ENCODE results near the gene SNHG17. TPM values are rescaled to one million over a fixed set of nuclear protein-coding genes. Genes with fewer than 3 reads are reported as not detected.
"Not testable (repeated sequence)": the region's sequence is repeated elsewhere in the genome, so short reads cannot be mapped to it uniquely, and the experiment has no call there.

Gene SNHG17
- polyA plus RNA-seq, 4 donors = 24.8 to 35.7 (median 30.4) TPM

GRCh38 chr20:38423541-38423940, 11.6 kb downstream of the SNHG17 start:
- H3K27me3 ChIP-seq (ENCODE audit: control insufficient read depth in 3 of 3, insufficient read depth in 3 of 3, low read length in 3 of 3) = no peaks in the 10 kb centered on the region
- FAIRE-seq (no peak), DNase-seq (no peak)
- H3K27ac ChIP-seq (ENCODE audit: low read depth in 1 of 3, low read length in 2 of 3) = no peak overlapping the region
- H3K36me3 ChIP-seq (ENCODE audit: control insufficient read depth in 3 of 3, insufficient read depth in 2 of 3, low read depth in 1 of 3, low read length in 3 of 3) = peaks cover 41 to 91% (median 48%) of the 10 kb centered on the region in 3 donors
- no peak overlapping the region for H3K4me3 ChIP-seq (ENCODE audit: low read depth in 1 of 3, low read length in 3 of 3)
- 68 to 80% (median 71%) methylated on average over 4 of the region's 4 CpGs for WGBS, 3 donors
- H3K4me1 ChIP-seq (ENCODE audit: control insufficient read depth in 3 of 3, insufficient read depth in 2 of 3, low read depth in 1 of 3, low read length in 2 of 3) = no peaks in the 10 kb centered on the region
- H3K9me3 ChIP-seq (ENCODE audit: control insufficient read depth in 2 of 2, insufficient read depth in 1 of 2, low read depth in 1 of 2, low read length in 1 of 2) = no peaks in the 10 kb centered on the region

GRCh38 chr20:38421915-38422314, 13.2 kb downstream of the SNHG17 start:
- Histone ChIP-seq H3K9me3 (ENCODE audit: control insufficient read depth in 2 of 2, insufficient read depth in 1 of 2, low read depth in 1 of 2, low read length in 1 of 2) (no peaks in the 10 kb centered on the region), H3K27me3 (ENCODE audit: control insufficient read depth in 3 of 3, insufficient read depth in 3 of 3, low read length in 3 of 3) (no peaks in the 10 kb centered on the region), H3K4me1 (ENCODE audit: control insufficient read depth in 3 of 3, insufficient read depth in 2 of 3, low read depth in 1 of 3, low read length in 2 of 3) (no peaks in the 10 kb centered on the region), H3K27ac (ENCODE audit: low read depth in 1 of 3, low read length in 2 of 3) (no peak overlapping the region), H3K4me3 (ENCODE audit: low read depth in 1 of 3, low read length in 3 of 3) (no peak overlapping the region), H3K36me3 (ENCODE audit: control insufficient read depth in 3 of 3, insufficient read depth in 2 of 3, low read depth in 1 of 3, low read length in 3 of 3) (peaks cover 33 to 80% (median 38%) of the 10 kb centered on the region in 3 donors)
- 78 to 88% (median 85%) methylated on average over 10 of the region's 10 CpGs for WGBS, 3 donors
- FAIRE-seq (no peak), DNase-seq (no peak)

GRCh38 chr20:38420388-38421085, 14.6 kb downstream of the SNHG17 start:
- Histone ChIP-seq H3K9me3 (ENCODE audit: control insufficient read depth in 2 of 2, insufficient read depth in 1 of 2, low read depth in 1 of 2, low read length in 1 of 2) (no peaks in the 10 kb centered on the region), H3K36me3 (ENCODE audit: control insufficient read depth in 3 of 3, insufficient read depth in 2 of 3, low read depth in 1 of 3, low read length in 3 of 3) (peaks cover 30 to 70% (median 36%) of the 10 kb centered on the region in 3 donors), H3K27me3 (ENCODE audit: control insufficient read depth in 3 of 3, insufficient read depth in 3 of 3, low read length in 3 of 3) (no peaks in the 10 kb centered on the region), H3K27ac (ENCODE audit: low read depth in 1 of 3, low read length in 2 of 3) (no peak overlapping the region), H3K4me3 (ENCODE audit: low read depth in 1 of 3, low read length in 3 of 3) (no peak overlapping the region), H3K4me1 (ENCODE audit: control insufficient read depth in 3 of 3, insufficient read depth in 2 of 3, low read depth in 1 of 3, low read length in 2 of 3) (no peaks in the 10 kb centered on the region)
- DNase-seq (no peak), FAIRE-seq (no peak)
- WGBS, 3 donors = 91 to 94% (median 93%) methylated on average over 9 of the region's 9 CpGs

DNA sequence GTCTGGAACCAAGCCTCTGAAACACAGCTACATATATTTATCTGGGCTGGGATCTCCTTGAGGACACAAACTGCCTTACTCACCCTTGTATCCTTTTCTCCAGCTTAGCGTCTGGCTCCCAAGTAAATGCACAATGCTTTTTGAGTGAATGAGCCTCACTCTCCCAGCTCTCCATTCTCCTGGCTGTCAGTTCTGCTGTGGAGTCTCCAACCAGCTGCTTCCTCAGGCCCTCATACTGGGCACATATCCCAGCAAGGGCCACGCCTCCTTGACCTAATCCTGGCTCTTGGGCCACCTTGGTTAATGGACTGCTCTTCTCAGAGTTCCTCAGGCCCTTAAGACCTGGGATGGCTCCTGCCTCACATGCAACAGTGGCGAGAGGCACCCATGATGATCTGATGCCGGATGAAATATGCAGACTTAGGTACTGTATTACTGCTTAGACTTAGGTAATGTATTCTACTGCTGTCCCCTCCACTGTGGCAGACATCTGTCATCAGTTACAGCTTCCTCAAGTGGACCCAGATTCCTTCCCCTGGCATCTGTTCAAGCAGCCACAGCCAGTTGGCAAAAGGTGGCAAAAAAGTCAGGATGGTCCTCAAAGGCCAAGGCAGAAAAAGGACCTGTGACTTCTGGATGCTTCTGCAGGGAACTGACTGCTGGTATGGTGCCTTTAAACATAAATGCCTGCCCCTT, 16.5 kb downstream of the SNHG17 start:
- Histone ChIP-seq H3K9me3 (ENCODE audit: control insufficient read depth in 2 of 2, insufficient read depth in 1 of 2, low read depth in 1 of 2, low read length in 1 of 2) (no peaks in the 10 kb centered on the region), H3K27ac (ENCODE audit: low read depth in 1 of 3, low read length in 2 of 3) (no peak overlapping the region), H3K36me3 (ENCODE audit: control insufficient read depth in 3 of 3, insufficient read depth in 2 of 3, low read depth in 1 of 3, low read length in 3 of 3) (peaks cover 28 to 58% (median 31%) of the 10 kb centered on the region in 3 donors), H3K4me3 (ENCODE audit: low read depth in 1 of 3, low read length in 3 of 3) (no peak overlapping the region), H3K4me1 (ENCODE audit: control insufficient read depth in 3 of 3, insufficient read depth in 2 of 3, low read depth in 1 of 3, low read length in 2 of 3) (no peaks in the 10 kb centered on the region), H3K27me3 (ENCODE audit: control insufficient read depth in 3 of 3, insufficient read depth in 3 of 3, low read length in 3 of 3) (no peaks in the 10 kb centered on the region)
- 68 to 83% (median 69%) methylated on average over 4 of the region's 4 CpGs for WGBS, 3 donors
- no peak for FAIRE-seq
- no peak for DNase-seq

DNA sequence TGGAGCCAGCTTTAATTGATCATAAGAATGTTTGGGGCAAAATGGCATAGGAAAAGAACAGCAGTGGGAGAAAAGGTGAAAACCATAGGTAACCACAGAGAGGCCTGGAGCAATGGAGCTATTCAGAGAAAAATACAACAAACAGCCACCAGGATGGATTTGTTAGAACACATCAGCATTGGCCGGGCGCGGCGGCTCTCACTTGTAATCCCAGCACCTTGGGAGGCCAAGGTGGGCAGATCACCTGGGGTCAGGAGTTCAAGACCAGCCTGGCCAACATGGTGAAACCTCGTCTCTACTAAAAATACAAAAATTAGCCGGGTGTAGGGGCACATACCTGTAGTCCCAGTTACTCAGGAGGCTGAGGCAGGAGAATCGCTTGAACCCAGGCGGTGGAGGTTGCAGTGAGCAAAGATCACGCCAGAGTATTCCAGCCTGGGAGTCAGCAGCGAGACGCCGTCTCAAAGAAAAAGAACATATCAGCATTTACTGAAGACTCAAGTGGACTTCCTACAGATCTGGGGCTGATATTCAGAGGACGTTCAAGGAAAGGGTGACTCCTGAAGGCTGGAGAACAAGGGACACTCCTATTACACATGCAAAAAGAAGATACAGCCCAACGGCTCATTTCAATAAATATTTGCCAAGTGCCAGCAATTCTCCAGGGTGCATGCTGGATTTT, 20.2 kb downstream of the SNHG17 start:
- 94 to 97% (median 94%) methylated on average over 14 of the region's 14 CpGs for WGBS, 3 donors
- peaks cover 14 to 35% (median 15%) of the 10 kb centered on the region in 3 donors for H3K36me3 ChIP-seq (ENCODE audit: control insufficient read depth in 3 of 3, insufficient read depth in 2 of 3, low read depth in 1 of 3, low read length in 3 of 3)
- H3K27ac ChIP-seq (ENCODE audit: low read depth in 1 of 3, low read length in 2 of 3) = no peak overlapping the region
- FAIRE-seq (no peak), DNase-seq (no peak)
- H3K4me1 ChIP-seq (ENCODE audit: control insufficient read depth in 3 of 3, insufficient read depth in 2 of 3, low read depth in 1 of 3, low read length in 2 of 3) = no peaks in the 10 kb centered on the region
- H3K4me3 ChIP-seq (ENCODE audit: low read depth in 1 of 3, low read length in 3 of 3) = no peak overlapping the region
- no peaks in the 10 kb centered on the region for H3K9me3 ChIP-seq (ENCODE audit: control insufficient read depth in 2 of 2, insufficient read depth in 1 of 2, low read depth in 1 of 2, low read length in 1 of 2)
- no peaks in the 10 kb centered on the region for H3K27me3 ChIP-seq (ENCODE audit: control insufficient read depth in 3 of 3, insufficient read depth in 3 of 3, low read length in 3 of 3)

DNA sequence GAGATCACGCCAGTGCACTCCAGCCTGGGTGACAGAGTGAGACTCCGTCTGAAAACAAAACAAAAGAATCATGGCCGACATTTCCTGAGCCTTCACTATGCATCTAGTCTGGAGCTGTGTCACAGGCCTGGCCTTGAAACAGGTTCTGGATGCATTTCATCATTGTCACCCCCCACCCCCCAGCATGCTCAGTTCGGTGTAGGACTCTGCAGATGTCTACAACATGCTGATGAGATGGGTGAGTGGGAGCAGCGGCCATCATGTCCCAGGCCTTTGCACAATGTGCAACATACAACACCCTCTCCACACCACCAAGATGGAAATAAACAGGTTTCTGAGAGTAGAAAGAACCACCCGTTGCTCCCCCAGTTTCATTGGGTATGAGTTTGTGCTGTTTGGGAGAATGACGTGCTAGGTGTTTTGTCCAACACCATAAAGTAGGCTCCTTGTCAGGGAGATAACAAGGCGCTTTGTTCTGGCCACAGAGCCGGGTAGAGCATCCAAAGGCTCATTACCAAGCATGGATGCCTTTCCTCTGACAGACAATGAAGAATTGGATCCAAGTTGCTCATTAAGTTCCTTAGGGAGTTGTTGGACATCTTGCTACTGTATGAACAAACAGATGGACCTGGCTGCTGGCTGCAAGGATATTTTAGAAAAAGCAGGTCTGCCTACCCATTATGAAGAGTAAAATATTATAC, 22.1 kb downstream of the SNHG17 start:
- no peaks in the 10 kb centered on the region for H3K4me1 ChIP-seq (ENCODE audit: control insufficient read depth in 3 of 3, insufficient read depth in 2 of 3, low read depth in 1 of 3, low read length in 2 of 3)
- no peak overlapping the region for H3K27ac ChIP-seq (ENCODE audit: low read depth in 1 of 3, low read length in 2 of 3)
- no peaks in the 10 kb centered on the region for H3K27me3 ChIP-seq (ENCODE audit: control insufficient read depth in 3 of 3, insufficient read depth in 3 of 3, low read length in 3 of 3)
- FAIRE-seq = no peak
- H3K9me3 ChIP-seq (ENCODE audit: control insufficient read depth in 2 of 2, insufficient read depth in 1 of 2, low read depth in 1 of 2, low read length in 1 of 2) = no peaks in the 10 kb centered on the region
- WGBS, 3 donors = 88 to 94% (median 92%) methylated on average over 9 of the region's 9 CpGs
- no peak for DNase-seq
- H3K4me3 ChIP-seq (ENCODE audit: low read depth in 1 of 3, low read length in 3 of 3) = no peak overlapping the region
- peaks cover 7 to 17% (median 7%) of the 10 kb centered on the region in 3 donors for H3K36me3 ChIP-seq (ENCODE audit: control insufficient read depth in 3 of 3, insufficient read depth in 2 of 3, low read depth in 1 of 3, low read length in 3 of 3)

GRCh38 chr20:38407822-38408221, 27.3 kb downstream of the SNHG17 start:
- not testable (repeated sequence) for H3K4me3 ChIP-seq (ENCODE audit: low read depth in 1 of 3, low read length in 3 of 3); FAIRE-seq; H3K36me3 ChIP-seq (ENCODE audit: control insufficient read depth in 3 of 3, insufficient read depth in 2 of 3, low read depth in 1 of 3, low read length in 3 of 3); H3K27ac ChIP-seq (ENCODE audit: low read depth in 1 of 3, low read length in 2 of 3); H3K4me1 ChIP-seq (ENCODE audit: control insufficient read depth in 3 of 3, insufficient read depth in 2 of 3, low read depth in 1 of 3, low read length in 2 of 3); H3K27me3 ChIP-seq (ENCODE audit: control insufficient read depth in 3 of 3, insufficient read depth in 3 of 3, low read length in 3 of 3); DNase-seq; H3K9me3 ChIP-seq (ENCODE audit: control insufficient read depth in 2 of 2, insufficient read depth in 1 of 2, low read depth in 1 of 2, low read length in 1 of 2)
- WGBS, 3 donors = 85 to 91% (median 88%) methylated on average over 6 to 9 of the region's 9 CpGs

DNA sequence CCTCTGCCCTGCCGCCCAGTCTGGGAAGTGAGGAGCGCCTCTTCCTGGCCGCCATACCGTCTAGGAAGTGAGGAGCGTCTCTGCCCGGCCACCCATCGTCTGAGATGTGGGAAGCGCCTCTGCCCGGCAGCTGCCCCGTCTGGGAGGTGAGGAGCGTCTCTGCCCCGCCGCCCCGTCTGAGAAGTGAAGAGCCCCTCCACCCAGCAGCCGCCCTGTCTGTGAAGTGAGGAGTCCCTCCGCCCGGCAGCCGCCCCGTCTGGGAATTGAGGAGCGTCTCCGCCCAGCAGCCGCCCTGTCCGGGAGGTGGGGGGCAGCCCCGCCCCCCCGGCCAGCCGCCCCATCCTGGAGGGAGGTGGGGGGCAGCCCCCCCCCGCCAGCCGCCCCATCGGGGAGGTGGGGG, 27.8 kb downstream of the SNHG17 start:
- no peak for FAIRE-seq
- DNase-seq = no peak

More for the DNA sequence above, 27.8 kb downstream of the SNHG17 start:
- peaks cover 0 to 2% (median 0%) of the 10 kb centered on the region in 3 donors for H3K27me3 ChIP-seq (ENCODE audit: control insufficient read depth in 3 of 3, insufficient read depth in 3 of 3, low read length in 3 of 3)
- H3K4me3 ChIP-seq (ENCODE audit: low read depth in 1 of 3, low read length in 3 of 3) = no peak overlapping the region
- no peaks in the 10 kb centered on the region for H3K36me3 ChIP-seq (ENCODE audit: control insufficient read depth in 3 of 3, insufficient read depth in 2 of 3, low read depth in 1 of 3, low read length in 3 of 3)
- H3K27ac ChIP-seq (ENCODE audit: low read depth in 1 of 3, low read length in 2 of 3) = no peak overlapping the region
- no peaks in the 10 kb centered on the region for H3K4me1 ChIP-seq (ENCODE audit: control insufficient read depth in 3 of 3, insufficient read depth in 2 of 3, low read depth in 1 of 3, low read length in 2 of 3)
- peaks cover 0 to 2% of the 10 kb centered on the region in 2 donors for H3K9me3 ChIP-seq (ENCODE audit: control insufficient read depth in 2 of 2, insufficient read depth in 1 of 2, low read depth in 1 of 2, low read length in 1 of 2)
- 95 to 97% (median 95%) methylated on average over 23 to 29 of the region's 29 CpGs for WGBS, 3 donors

Data from small intestine (tissue), 7 donors.